IMR-90 (cell line): Measurements from ENCODE around the gene NMT1. TPM values are rescaled to one million over a fixed set of nuclear protein-coding genes. Genes with fewer than 3 reads are reported as not detected.

Experiments
- ATAC-seq: fragments of 200-7000 bp; cut with Tn5 transposase; 2 replicates; pipeline ENCODE4 v1.9.1; 2020; ENCODE audit warnings: low read depth, mild to moderate bottlenecking, moderate library complexity
- BruUV-seq: library from RNA; stranded (reverse); fragments of 400-500 nt; replicated peaks from 2 replicates; lab custom pipeline; 2021; lab: Mats Ljungman, UMichigan
- CTCF ChIA-PET: fragments of 300-600 bp; formaldehyde crosslinking; extraction: SDS; loops from one replicate; lab custom pipeline; 2021; ENCODE audit warnings: antibody characterized with exemption; lab: Yijun Ruan, JAX
- POLR2A ChIA-PET: fragments of 300-600 bp; sonication (Branson Sonifier 250); formaldehyde crosslinking; loops from one replicate; lab custom pipeline; 2022; ENCODE audit warnings: antibody characterized with exemption; ENCODE audit not compliant: unreplicated experiment; lab: Charles Lee
- DNase-seq: peaks from one replicate; pipeline ENCODE4 v3.0.0; 2013
- H2AFZ ChIP-seq: replicated peaks from 2 replicates; pipeline ENCODE3; 2013; ENCODE audit warnings: low read length, mild to moderate bottlenecking; ENCODE audit not compliant: poor library complexity
- H2AK5ac ChIP-seq: 2 replicates; pipeline ENCODE4 v1.6.1; 2013; ENCODE audit warnings: low read depth, low read length, inconsistent platforms
- H2AK9ac ChIP-seq: replicated peaks from 2 replicates; pipeline ENCODE3; 2013; ENCODE audit warnings: mild to moderate bottlenecking, low read depth, low read length, moderate library complexity; ENCODE audit not compliant: poor library complexity
- H2BK120ac ChIP-seq: 2 replicates; pipeline ENCODE4 v1.6.1; 2013; ENCODE audit warnings: low read depth, low read length, inconsistent platforms
- H2BK15ac ChIP-seq: 3 replicates; pipeline ENCODE4 v1.6.1; 2013; ENCODE audit warnings: low read depth, low read length, inconsistent platforms
- H2BK20ac ChIP-seq: 2 replicates; pipeline ENCODE4 v1.6.1; 2013; ENCODE audit warnings: low read depth, mild to moderate bottlenecking, inconsistent platforms, low read length, moderate library complexity
- H2BK5ac ChIP-seq: 2 replicates; pipeline ENCODE4 v1.6.1; 2013; ENCODE audit warnings: mild to moderate bottlenecking, low read depth, low read length, inconsistent platforms; ENCODE audit not compliant: poor library complexity, severe bottlenecking
- H3K14ac ChIP-seq: replicated peaks from 2 replicates; pipeline ENCODE4 v1.6.1; 2013; ENCODE audit warnings: low read depth, low read length, inconsistent platforms
- H3K18ac ChIP-seq: 2 replicates; pipeline ENCODE4 v1.6.1; 2013; ENCODE audit warnings: low read depth, low read length, control low read depth
- H3K23ac ChIP-seq: 2 replicates; pipeline ENCODE4 v1.6.1; 2013; ENCODE audit warnings: low read depth, low read length, inconsistent platforms
- H3K27ac ChIP-seq: 2 replicates; pipeline ENCODE4 v1.5.1; 2013; ENCODE audit warnings: mild to moderate bottlenecking, control low read depth, low read length; ENCODE audit not compliant: insufficient read depth
- H3K27me3 ChIP-seq: 2 replicates; pipeline ENCODE4 v1.6.1; 2013; ENCODE audit warnings: low read length; ENCODE audit not compliant: control insufficient read depth, insufficient read depth
- H3K36me3 ChIP-seq: 2 replicates; pipeline ENCODE4 v1.6.1; 2013; ENCODE audit warnings: low read length, mixed read lengths; ENCODE audit not compliant: control insufficient read depth, insufficient read depth
- H3K4ac ChIP-seq: 2 replicates; pipeline ENCODE4 v1.6.1; 2013; ENCODE audit warnings: low read depth, low read length, inconsistent platforms
- H3K4me1 ChIP-seq: 2 replicates; pipeline ENCODE4 v1.6.1; 2013; ENCODE audit warnings: low read length, mixed read lengths; ENCODE audit not compliant: control insufficient read depth, insufficient read depth
- H3K4me2 ChIP-seq: 2 replicates; pipeline ENCODE4 v1.6.1; 2013; ENCODE audit warnings: low read depth, mild to moderate bottlenecking, control low read depth, low read length, moderate library complexity
- H3K4me3 ChIP-seq: 2 replicates; pipeline ENCODE4 v1.5.1; 2013; ENCODE audit warnings: low read depth, mild to moderate bottlenecking, control low read depth, low read length, moderate library complexity; ENCODE audit not compliant: insufficient read depth
- H3K56ac ChIP-seq: 2 replicates; pipeline ENCODE4 v1.6.1; 2013; ENCODE audit warnings: low read length, inconsistent platforms; ENCODE audit not compliant: insufficient read depth; ENCODE audit errors: extremely low read depth
- H3K79me1 ChIP-seq, 2 experiments: 2 replicates each; pipeline ENCODE4 v1.6.1; 2013; ENCODE audit warnings: low read length in 2 of 2, inconsistent platforms in 1 of 2, low read depth in 1 of 2
- H3K9ac ChIP-seq: 2 replicates; pipeline ENCODE4 v1.6.1; 2013; ENCODE audit warnings: low read depth, low read length, control low read depth
- H3K9me1 ChIP-seq: 2 replicates; pipeline ENCODE4 v1.6.1; 2013; ENCODE audit warnings: low read length, inconsistent platforms; ENCODE audit not compliant: insufficient read depth
- H3K9me3 ChIP-seq: 2 replicates; pipeline ENCODE4 v1.6.1; 2013; ENCODE audit warnings: low read length; ENCODE audit not compliant: control insufficient read depth, insufficient read depth
- H4K20me1 ChIP-seq: 2 replicates; pipeline ENCODE4 v1.6.1; 2013; ENCODE audit warnings: low read length, inconsistent platforms; ENCODE audit not compliant: insufficient read depth
- H4K5ac ChIP-seq: 2 replicates; pipeline ENCODE4 v1.6.1; 2013; ENCODE audit warnings: mild to moderate bottlenecking, low read depth, low read length, control low read depth
- H4K8ac ChIP-seq, 2 experiments: 2 replicates each; pipeline ENCODE4 v1.6.1; 2013; ENCODE audit warnings: low read depth in 2 of 2, low read length in 2 of 2, control low read depth in 1 of 2, inconsistent platforms in 1 of 2
- H4K91ac ChIP-seq: 2 replicates; pipeline ENCODE4 v1.6.1; 2013; ENCODE audit warnings: low read depth, low read length, inconsistent platforms; ENCODE audit not compliant: insufficient read depth
- BHLHE40 ChIP-seq: fragments of 150-350 bp; IDR thresholded peaks from 2 replicates; pipeline ENCODE4 v1.6.1; 2016; ENCODE audit warnings: mild to moderate bottlenecking, low read depth, low read length
- FOS ChIP-seq: fragments of 150-350 bp; IDR thresholded peaks from 2 replicates; pipeline ENCODE4 v1.6.1; 2016; ENCODE audit warnings: low read depth, low read length
- MAFK ChIP-seq: IDR thresholded peaks from 2 replicates; pipeline ENCODE4 v1.6.1; 2012; ENCODE audit warnings: low read depth, low read length, improper control_type of control experiment
- MAZ ChIP-seq: IDR thresholded peaks from 2 replicates; pipeline ENCODE4 v1.6.1; 2012; ENCODE audit warnings: low read depth, mild to moderate bottlenecking, low read length, improper control_type of control experiment, moderate library complexity, borderline replicate concordance
- MXI1 ChIP-seq: IDR thresholded peaks from 2 replicates; pipeline ENCODE4 v1.6.1; 2012; ENCODE audit warnings: low read depth, mild to moderate bottlenecking, low read length, moderate library complexity, borderline replicate concordance
- RAD21 ChIP-seq: IDR thresholded peaks from 2 replicates; pipeline ENCODE4 v1.6.1; 2012; ENCODE audit warnings: low read length, improper control_type of control experiment
- RCOR1 ChIP-seq: IDR thresholded peaks from 2 replicates; pipeline ENCODE4 v1.6.1; 2012; ENCODE audit warnings: mild to moderate bottlenecking, low read length, improper control_type of control experiment; ENCODE audit not compliant: insufficient replicate concordance
- WGBS, 2 experiments: methylation state at CpG; one replicate each; pipeline versions ENCODE4 v1.1.5 to v1.1.7; 2013; ENCODE audit warnings: missing lambda C conversion rate in 2 of 2; ENCODE audit not compliant: insufficient read length in 1 of 2; ENCODE audit errors: extremely low coverage in 2 of 2; 5-methylcytosine and 5-hydroxymethylcytosine counted together
- dilution Hi-C: fragments of 300-500 bp; cut with HindIII; formaldehyde crosslinking; loops from one replicate; pipeline ENCODE4 v1.14.3; 2018; ENCODE audit warnings: low sequenced_read_pairs; ENCODE audit not compliant: unreplicated experiment
- in situ Hi-C: fragments of 300-500 bp; cut with MboI; formaldehyde crosslinking; loops from 3 replicates; pipeline ENCODE4 v1.14.3; 2019; ENCODE audit warnings: low sequenced_read_pairs, inconsistent platforms, mixed read lengths
- intact Hi-C: fragments of 100-400 bp; cut with micrococcal nuclease; formaldehyde crosslinking; loops from 2 replicates; pipeline ENCODE4 v1.10.0; 2022
- polyA plus RNA-seq, 3 experiments: library from polyadenylated mRNA; depleted of rRNA; stranded (reverse); fragments of >200 nt; gene quantifications; 2 replicates each; pipeline ENCODE4 v1.2.3, GENCODE V29; 2012; ENCODE audit warnings: low replicate concordance in 1 of 3
- total RNA-seq: library from RNA; depleted of rRNA; stranded (reverse); fragments of >200 nt; gene quantifications from 2 replicates; pipeline ENCODE4 v1.2.3, GENCODE V29; 2012

NMT1 gene
- total and polyA plus RNA-seq, 2 of the 4 experiments (the other 2 are of a cell fraction) = 38.0 to 60.6 TPM

DNA sequence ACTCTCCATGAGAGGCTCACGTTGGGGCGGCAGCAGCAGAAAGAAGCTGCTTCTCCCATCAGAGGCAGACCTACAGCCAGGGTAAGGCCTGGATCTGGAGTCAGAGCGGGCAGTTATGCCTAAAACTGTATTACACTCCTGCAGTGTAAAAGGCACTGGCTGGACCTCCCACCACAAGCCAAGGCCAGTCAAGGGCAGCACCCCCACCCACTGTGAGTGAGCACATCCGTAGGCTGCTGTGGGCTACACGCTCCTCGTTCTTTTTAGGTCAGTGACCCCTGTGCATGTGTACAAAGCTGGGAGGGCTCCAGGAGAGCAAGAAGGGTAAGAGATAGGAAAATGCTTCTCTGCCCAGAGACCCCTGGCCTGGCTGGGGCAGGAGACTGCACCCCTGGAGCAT, 30.4 kb upstream of the NMT1 start:
- Histone ChIP-seq H2BK5ac (no peak overlapping the region), H2BK15ac (no peak overlapping the region), H3K27ac (peak overlapping the region; percentile 23; the same call in 1 of the 2 replicates), H3K79me1 (peaks cover 2 to 23% of the 10 kb centered on the region in 2 experiments; a peak in 2 of 4 replicates), H4K8ac (no peak overlapping the region), H3K4me3 (no peak overlapping the region), H3K4me2 (no peak overlapping the region), H2BK120ac (peak overlapping the region; percentile 32; the same call in 1 of the 2 replicates), H2AFZ (no peak overlapping the region), H2AK5ac (no peak overlapping the region; the same call in 1 of the 2 replicates), H3K36me3 (peaks cover 49% of the 10 kb centered on the region), H3K9me1 (peaks cover 6% of the 10 kb centered on the region; the same call in 1 of the 2 replicates), H4K20me1 (peaks cover 8% of the 10 kb centered on the region; the same call in 1 of the 2 replicates), H3K4ac (no peak overlapping the region), H3K27me3 (no peaks in the 10 kb centered on the region), H2AK9ac (no peak overlapping the region), H3K18ac (no peak overlapping the region; the same call in 1 of the 2 replicates), H3K4me1 (peaks cover 17% of the 10 kb centered on the region; the same call in 1 of the 2 replicates), H4K91ac (no peak overlapping the region), H4K5ac (no peak overlapping the region), H2BK20ac (peak overlapping the region; percentile 34; the same call in 1 of the 2 replicates), H3K23ac (no peak overlapping the region), H3K56ac (no peak overlapping the region), H3K14ac (peak overlapping the region; percentile 41; the same call in 1 of the 2 replicates), H3K9ac (no peak overlapping the region), H3K9me3 (no peaks in the 10 kb centered on the region)
- dilution Hi-C loops (no loop called here), intact Hi-C loops (no loop called here), in situ Hi-C loops (no loop called here)
- POLR2A ChIA-PET = no interaction called here
- 88% methylated on average over 2 of the region's 6 CpGs; no CpG with 5 or more reads in 1 of the 2 experiments for WGBS, 2 experiments
- TF ChIP-seq RAD21 (no peak), FOS (no peak), MAZ (no peak), BHLHE40 (no peak), MXI1 (no peak), RCOR1 (no peak), MAFK (no peak)
- CTCF ChIA-PET = no interaction called here
- ATAC-seq = no peak
- DNase-seq = no peak
- BruUV-seq = no TSS peak
